Activated T-cell treated with anti-CD3 and anti-CD28 coated beads for 1 hour (primary cell): ENCODE results near the gene MMP23B.

Source experiments
- DNase-seq: peaks from one replicate; pipeline ENCODE4 v3.0.0-alpha.2; 2020; ENCODE audit warnings: low read depth

Gene MMP23B

DNA sequence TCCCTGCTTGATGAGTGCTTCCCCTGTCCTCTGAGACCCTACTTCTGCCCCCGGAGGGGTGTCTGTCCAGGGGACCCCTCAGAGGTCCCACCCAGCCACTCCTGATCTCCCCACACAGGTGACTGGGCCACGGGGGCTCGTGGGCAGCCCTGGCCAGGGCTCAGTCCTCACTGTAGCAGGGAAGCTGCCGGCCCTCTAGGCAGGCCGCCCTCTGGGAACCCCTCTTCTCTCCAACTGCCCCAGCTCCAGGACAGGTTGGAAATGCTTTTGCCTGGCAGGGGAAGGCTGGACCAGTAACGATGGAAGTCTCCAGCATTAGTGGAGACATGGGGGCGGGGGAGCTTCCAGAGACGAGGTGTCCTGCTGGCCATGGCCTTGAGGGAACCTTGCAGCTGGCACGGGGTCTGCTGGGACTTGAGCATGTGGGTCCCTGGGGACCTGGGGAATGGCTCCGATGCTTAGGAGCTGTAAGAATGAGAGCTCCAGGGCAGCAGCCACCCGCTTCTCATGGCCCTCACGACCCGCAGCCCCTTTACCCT is 28.9 kb upstream of the MMP23B start:
- DNase-seq: no peak

DNA sequence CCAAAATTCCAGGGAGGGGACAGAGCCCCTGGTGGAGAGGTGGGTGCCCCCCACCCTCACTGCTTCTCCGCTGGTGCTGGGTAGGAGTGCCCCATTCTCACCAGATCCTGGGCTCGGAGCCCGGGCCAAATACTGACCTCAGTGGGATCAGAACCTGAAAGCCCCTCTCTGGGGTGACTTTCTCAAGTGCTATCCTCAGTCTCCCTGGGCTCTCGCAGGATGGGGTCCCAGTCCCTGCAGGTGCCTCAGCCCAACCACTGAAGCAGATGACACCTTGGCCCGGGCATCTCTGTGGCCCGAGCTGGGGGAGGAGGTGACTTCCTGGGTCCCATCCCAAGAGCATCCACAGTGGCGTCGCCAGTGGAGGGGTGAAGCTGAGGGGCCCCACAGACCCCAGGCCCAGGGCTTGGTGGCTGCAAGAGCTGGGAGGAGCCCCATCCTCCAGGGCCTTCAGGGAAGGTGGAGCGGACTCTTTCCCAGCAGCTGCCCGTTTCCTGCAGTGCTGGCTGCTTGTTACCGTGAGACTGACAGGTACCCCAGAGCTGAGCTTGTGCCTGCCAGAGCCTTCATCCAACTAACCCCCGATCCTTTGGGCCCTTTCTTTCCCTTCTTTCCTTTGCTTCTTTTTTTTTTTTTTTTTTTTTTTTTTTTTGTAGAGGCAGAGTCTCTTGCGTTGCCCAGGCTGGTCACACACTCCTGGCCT is 28.2 kb upstream of the MMP23B start:
- DNase-seq: no peak

DNA sequence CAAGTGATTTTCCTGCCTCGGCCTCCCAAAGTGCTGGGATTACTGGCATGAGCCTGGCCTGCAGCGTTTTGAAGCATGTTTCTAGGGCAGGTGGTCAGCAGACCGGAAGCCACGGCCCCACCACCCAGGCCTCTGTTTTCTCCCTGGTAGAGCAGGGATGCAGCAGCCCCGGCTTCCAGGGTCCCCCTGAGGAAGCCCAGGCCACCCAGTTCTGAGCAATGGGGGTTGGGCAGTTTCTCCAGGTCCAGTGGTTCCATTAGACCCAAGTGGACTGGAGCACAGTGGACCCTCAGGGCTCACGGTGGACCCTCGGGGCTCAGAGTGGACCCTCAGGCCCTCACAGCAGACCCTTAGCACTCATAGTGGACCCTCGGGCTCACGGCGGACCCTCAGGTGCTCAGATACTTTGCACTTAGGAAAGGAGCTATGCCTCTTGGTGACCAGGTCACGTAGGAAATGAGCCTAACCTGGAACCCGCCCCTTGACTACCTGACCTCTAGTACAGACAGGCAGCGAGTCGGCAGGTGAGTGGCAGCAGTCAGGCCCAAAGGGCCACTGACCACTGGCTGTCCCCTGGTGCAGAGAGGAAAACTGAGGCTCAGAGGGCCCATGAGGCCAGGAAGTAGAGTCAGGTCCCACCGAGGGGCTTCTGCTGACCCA is 27.5 kb upstream of the MMP23B start:
- no peak for DNase-seq

DNA sequence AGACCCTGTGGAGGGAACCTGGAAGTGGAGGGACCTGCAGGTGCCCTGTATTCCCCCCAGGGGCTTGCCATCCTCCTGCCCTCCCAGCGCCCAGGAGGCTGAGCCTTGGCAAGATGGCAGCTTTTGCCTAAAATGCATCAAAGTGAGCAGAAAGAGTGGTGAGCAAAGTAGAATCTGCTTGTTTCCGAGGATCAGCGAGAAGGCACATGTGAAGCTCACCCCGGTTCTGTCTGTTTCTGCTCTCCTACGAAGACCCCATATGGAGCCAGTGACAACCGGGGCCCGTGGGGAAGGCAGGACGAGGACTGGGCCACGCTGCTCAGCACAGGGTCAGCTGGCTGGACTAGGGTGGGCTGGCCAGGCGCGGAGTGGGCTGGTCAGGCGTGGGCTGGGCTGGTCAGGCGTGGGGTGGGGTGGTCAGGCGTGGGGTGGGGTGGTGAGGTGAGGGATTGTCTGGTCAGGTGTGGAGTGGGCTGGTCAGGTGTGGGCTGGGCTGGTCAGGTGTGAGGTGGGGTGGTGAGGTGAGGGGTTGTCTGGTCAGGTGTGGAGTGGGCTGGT is 26.9 kb upstream of the MMP23B start:
- DNase-seq: no peak

DNA sequence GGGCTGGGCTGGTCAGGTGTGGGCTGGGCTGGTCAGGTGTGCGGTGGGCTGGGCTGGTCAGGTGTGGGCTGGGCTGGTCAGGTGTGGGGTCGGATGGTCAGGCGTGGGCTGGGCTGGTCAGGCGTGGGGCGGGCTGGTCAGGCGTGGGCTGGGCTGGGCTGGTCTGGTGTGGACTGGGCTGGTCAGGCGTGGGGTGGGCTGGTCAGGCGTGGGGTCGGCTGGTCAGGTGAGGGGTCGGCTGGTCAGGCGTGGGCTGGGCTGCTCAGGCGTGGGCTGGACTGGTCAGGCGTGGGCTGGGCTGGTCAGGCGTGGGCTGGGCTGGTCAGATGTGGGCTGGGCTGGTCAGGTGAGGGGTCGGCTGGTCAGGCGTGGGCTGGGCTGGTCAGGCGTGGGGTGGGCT is 26.2 kb upstream of the MMP23B start:
- DNase-seq: no peak

DNA sequence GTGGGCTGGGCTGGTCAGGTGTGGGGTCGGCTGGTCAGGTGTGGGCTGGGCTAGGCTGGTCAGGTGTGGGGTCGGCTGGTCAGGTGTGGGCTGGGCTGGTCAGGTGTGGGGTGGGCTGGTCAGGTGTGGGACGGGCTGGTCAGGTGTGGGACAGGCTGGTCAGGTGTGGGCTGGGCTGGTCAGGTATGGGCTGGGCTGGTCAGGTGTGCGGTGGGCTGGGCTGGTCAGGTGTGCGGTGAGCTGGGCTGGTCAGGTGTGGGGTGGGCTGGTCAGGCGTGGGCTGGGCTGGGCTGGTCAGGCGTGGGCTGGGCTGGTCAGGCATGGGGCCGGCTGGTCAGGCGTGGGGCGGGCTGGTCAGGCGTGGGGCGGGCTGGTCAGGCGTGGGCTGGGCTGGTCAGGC is 25.7 kb upstream of the MMP23B start:
- no peak for DNase-seq

DNA sequence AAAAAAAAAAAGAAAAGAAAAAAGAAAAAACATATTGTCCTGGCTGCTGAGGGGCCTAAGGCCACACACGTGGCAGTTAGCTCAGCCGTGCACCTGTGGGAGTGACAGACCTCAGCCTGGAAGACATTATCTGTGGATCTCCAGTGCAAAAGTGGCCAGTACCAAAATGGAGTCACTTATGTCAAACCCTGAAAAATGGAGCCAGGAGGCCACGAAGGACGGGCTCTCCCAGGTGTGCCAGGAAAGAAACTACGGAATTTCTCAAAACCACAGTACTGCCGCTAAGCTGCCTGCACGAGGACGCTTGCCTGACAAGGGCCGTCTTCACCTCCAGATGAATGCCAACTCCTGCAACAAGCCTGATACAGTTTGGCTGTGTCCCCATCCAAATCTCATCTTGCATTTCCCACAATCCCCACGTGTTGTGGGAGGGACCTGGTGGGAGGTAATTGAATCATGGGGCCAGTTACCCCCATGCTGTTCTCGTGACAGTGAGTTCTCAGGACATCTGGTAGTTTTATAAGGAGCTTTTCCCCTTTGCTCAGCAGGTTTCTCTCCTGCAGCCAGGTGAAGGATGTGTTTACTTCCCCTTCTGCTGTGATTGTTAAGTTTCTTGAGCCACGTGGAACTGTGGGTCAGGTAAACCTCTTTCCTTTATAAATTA is 22.0 kb upstream of the MMP23B start:
- no peak for DNase-seq

DNA sequence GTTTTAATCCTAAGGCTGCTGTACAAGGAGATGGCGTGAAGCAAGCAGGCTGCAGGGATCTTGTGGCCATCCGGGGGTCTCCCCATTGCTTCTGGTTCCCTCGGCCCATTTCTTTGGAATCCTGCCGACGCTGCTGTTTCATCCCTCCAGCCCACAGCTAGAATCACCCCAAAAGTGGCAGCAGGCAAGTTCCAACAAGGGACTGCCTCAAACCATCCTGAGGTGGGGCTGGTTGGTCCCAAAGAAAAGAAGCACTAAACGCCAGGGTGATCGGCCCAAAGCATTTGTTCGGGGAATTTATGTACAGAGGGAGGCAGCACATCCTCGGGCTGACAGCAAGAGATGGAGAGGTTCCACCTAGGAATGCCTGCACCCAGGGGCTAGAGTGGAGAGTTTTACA is 21.2 kb upstream of the MMP23B start:
- DNase-seq: no peak

DNA sequence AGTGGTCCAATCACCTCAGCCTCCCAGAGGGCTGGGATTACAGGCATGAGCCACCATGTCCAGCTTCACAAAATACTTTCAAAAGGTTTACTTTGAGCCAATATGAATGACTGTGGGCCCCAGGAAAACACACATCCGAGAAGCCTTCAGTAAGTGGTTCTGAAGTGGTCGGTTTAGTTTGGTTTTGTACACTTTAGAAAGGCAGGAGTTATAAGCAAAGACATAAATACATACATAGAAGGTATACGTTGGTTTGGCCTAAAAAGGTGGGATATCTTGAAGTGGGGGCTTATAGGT is 19.9 kb upstream of the MMP23B start:
- no peak for DNase-seq

DNA sequence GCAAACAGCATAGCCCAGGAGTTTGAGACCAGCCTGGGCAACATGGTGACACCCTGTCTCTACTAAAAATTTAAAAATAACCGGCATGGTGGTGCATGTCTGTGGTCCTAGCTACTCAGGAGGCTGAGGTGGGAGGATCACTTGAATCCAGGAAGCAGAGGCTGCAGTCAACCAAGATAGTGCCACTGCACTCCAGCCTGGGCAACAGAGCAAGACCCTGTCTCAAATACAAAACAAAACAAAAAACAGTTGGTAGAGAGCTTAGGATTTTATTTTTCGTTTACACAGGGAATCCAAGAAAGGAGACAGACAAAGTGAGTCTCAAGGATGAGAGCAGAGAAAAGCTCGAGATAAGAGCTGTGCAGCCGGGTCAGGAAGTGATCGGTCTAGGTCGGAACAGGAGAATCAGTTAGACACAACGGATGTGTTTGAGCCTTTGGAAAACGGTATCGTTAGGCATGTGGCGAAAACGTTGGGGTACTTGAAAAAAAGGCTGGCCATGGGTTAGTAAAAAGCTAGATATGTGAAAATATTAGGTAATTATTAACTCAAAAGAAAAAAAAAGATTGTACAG is 18.4 kb upstream of the MMP23B start:
- no peak for DNase-seq

DNA sequence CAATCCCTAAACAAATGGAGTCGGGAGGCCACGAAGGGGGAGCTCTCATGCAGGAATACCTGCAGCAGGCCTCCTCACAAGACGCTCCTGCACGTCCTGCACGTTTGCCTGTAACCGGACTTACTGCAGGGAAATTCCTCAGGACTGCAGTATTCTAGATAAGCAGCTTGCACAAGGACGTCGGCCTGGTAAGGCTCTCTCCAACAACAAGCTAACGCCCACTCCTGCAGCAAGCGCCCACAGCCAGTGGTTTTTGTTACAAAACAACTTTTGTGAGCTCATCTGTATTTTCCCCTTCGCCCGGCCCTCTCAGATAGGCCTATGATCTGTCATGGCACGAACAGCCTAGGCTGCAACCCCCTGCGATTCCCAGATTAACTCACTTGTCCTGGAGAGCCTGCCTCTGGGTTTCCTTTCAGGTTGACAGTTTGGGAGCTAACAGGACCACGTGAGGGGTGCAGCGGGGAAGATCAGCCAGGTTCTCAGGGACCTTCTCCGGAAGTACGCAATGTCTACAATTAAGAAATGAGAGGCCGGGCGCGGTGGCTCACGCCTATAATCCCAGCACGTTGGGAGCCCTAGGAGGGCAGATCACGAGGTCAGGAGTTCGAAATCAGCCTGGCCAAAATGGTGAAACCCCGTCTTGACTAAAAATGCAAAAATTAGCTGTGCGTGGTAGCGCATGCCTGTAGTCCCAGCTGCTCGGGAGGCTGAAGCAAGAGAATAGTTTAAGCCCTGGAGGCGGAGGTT is 17.6 kb upstream of the MMP23B start:
- DNase-seq: no peak

DNA sequence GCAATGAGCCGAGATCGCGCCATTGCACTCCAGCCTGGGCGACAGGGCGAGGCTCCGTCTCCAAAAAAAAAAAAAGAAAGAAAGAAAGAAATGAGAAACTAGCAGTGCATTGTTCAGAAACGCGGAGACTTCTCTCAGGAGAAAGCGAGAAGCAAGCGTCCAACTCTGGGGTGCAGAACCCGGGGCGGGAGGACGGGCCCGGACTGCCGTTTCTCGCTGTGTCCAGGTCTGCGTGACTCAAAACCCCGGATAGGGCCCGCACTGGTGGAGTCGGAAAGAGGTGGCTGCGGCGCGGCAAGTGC is 17.1 kb upstream of the MMP23B start:
- DNase-seq: no peak

DNA sequence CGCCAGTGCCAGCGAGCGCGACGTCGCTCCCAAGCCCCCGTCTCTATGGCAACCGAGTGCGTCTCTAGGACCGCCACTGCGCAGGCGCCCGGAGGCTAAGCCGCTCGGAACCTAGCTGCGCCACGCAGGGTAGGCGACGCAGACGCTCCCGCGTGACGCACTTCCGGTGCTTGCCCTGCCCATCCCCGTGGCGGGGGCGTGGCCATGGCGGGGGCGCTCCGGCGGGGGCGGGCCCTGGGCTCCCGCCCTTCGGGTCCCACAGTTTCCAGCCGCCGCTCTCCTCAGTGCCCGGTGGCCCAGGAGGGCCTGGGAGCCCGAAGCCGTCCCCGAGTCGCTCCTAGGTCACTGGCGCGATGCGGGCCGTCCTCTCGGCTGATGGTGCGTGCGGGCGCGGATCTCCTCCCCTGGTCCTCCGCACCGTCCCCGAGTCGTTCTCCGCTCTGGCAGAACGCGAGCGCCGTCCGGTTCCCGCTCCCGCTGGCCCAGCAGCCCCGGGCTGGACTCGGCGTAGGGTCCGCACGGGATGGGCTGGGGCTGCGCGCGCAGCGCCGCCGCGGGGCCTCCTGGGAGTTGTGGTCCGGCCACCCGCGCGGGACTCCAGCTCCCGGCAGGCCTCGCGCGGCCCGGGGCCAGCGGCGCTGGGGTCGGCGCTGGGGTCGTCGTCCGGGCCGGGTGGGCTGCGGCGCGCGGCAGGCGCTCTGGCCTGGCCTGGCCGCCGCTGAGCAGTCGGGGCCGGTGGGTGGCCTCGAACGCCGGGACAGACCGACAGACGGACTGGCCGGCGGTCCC is 16.5 kb upstream of the MMP23B start, which contains the start of gene MIB2:
Gene MIB2 (plus strand): TSS at position 245 of the 789 bp plus-strand sequence. CDS start 7,953 bp downstream, outside the sequence.
- peak; percentile 96 for DNase-seq

DNA sequence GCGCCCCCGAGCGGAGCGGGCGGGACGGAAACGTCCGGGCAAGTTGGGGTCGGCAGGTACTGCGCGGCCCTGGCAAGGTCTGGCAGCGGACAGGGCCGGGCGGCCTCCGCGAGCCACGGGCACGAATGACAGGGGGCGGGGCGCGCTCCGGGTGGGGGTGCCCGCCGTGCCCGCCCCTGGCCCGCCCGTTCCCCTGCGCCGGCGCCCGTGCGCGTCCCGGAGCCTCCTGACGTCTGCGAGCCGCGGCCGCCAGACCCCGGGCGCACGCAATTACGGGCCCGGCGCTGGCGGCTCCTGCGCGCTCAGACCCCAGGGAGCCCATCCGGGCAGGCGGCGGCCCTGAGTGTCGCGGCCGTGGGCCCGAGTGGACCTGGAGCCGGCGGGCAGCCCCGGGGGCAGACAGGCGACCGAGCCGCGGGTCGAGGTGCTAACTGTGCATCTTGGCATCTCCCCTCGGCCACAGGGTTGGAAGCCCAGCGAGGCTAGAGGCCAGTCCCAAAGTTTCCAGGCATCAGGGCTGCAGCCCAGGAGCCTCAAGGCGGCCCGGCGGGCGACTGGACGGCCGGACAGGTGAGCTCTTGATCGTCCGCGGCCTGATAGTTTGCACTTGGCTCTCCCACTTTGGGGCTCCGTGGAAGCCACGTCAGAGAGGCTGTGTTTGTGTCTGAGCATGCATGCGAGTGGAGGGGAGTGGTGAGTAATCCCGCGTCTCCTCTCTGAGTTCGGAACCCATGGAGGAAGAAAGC is 15.8 kb upstream of the MMP23B start:
- no peak for DNase-seq

DNA sequence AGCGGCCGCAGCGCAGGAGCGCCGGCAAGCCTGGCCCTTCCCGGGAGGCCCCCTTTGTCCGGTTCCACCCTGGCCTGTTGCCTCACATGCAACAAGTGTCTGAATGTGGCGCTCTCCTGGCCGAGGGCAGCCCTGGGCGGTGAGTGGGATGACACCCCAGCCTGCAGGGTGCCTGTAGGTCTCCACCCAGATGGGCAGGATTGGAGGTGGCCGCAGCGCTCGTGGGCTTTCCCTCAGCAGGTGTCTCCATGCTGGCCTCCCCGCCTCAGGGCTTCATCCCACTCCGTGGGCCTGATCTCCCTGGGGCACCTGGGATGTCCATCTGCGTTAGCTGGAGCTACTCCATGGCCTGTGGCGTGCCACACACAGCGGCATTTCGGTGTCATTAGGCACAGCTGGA is 15.1 kb upstream of the MMP23B start:
- DNase-seq: no peak

DNA sequence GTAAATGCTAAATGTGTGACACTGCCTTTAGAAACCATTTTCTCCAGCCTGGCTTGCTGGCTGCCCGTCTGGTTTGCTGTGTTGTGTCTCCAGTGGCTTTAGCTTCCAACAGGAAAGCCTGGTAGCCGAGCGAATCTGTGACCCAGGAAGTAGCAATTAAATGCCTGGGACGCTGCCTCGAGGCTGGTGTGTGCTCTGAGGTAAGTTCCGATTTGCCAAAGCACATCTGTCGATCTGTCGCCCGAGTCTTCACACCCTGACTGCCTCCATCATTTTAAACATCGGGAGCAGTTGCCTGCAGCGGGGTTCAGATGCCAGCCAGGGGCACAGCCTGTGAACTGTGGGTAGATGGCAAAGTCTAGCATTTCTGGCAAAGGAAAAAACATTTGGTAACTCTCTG is 14.5 kb upstream of the MMP23B start:
- DNase-seq: no peak

DNA sequence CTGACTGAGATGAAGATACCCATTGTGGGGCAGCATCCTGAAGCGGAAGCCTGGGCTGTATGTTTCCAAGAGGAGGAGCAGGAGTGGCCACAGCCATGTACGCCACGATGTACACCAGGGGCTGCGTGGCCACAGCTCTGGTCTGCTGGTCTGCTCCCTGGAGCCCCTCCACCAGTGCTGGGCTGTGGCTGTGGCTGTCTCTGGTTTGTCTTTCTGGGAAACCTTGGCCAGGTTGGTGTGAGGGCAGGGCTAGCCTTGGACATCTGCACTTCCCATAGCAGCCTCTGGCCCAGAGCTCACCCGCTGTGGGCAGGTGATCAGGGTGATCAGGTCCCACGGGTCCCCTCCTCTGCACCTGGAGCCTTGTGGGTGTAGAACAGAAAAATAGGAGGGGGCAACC is 14.0 kb upstream of the MMP23B start:
- DNase-seq: no peak

DNA sequence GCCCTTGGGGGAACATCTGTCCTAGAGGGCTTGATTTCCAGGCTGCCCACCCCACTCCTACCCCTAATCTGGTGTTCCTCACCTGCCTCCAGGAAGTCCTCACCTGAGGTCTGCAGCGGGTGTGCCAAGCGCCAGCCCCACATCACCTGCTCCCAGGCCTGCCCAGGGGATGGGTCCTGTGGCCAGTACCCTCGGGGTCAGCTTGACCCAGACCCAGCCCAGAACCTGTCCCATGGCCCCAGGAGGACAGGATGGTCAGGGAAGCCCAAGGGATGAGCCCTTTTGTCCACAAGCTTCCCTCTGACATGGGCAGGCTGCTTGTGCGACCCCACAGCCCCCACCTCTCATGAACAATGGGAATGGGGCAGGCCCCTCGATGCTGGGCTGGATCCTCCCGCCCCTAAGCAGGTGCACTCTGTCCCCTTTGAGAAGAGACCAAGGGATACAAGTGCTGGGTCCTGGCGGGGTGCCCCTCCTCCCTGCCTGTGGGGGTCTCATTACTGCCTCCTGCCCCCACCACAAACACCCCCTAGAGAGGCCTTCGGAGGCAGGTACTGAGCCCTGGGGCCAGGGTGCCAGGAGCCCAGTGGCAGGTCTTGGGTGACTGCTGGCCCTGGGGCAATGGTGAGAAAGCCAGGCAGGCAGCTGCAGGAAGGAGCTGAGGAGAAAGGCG is 13.4 kb upstream of the MMP23B start:
- DNase-seq: no peak

DNA sequence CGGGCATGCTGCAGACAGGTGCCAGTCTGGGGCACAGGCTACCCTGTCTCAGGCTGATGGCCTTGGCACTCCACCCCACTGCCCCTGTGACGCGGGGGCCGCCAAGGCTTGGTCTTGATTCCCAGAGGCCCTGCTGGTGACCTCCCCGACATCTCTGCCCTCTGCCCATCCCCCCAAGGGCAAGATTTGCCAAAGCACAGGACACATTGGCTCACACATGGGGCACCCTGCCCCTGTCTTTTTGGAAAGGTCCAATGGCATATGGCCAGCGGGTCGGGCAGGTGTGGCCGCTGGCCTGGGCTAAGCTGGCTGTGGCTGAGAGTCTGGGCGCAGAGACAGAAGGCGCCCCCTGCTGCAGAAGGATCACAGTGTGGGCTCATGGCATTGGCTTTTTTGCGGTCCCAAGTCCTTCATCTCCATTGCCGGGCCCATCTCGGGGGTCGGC is 12.0 kb upstream of the MMP23B start:
- no peak for DNase-seq
